GM12878 (cell line): ENCODE results near the gene SPTSSB. TPM values are rescaled to one million over a fixed set of nuclear protein-coding genes. Genes with fewer than 3 reads are reported as not detected.

Experiments
- ATAC-seq: fragments of 200-7000 bp; cut with Tn5 transposase; 3 replicates; pipeline ENCODE4 v1.9.1; 2020; ENCODE audit warnings: mild to moderate bottlenecking, moderate library complexity
- BruUV-seq: library from RNA; stranded (reverse); fragments of 400-500 nt; replicated peaks from 2 replicates; lab custom pipeline; 2021; lab: Mats Ljungman, UMichigan
- CTCF ChIA-PET: fragments of 300-600 bp; sonication (Branson Sonifier 250); formaldehyde crosslinking; extraction: SDS; loops from one replicate; lab custom pipeline; 2021; ENCODE audit warnings: inconsistent platforms; lab: Yijun Ruan, JAX
- POLR2A ChIA-PET: fragments of 350-600 bp; formaldehyde crosslinking; extraction: SDS; loops from one replicate; lab custom pipeline; 2021; ENCODE audit warnings: inconsistent platforms; lab: Charles Lee
- RAD21 ChIA-PET: fragments of 300-600 bp; sonication (Branson Sonifier 250); formaldehyde crosslinking; loops from one replicate; lab custom pipeline; 2023; ENCODE audit warnings: antibody characterized with exemption; ENCODE audit not compliant: unreplicated experiment; lab: Charles Lee
- SMC1A ChIA-PET: fragments of 300-600 bp; sonication (Branson Sonifier 250); formaldehyde crosslinking; loops from one replicate; lab custom pipeline; 2023; ENCODE audit not compliant: unreplicated experiment, uncharacterized antibody; lab: Charles Lee
- DNase-seq: peaks from one replicate; pipeline ENCODE4 v3.0.0-alpha.2; 2011; ENCODE audit warnings: low read depth, low spot score
- FAIRE-seq: peaks from 3 replicates; lab custom pipeline; 2011; peaks lifted over from hg19 to GRCh38; lab: Jason Lieb, UNC
- H2AFZ ChIP-seq: 2 replicates; pipeline ENCODE4 v1.6.0; 2011; ENCODE audit warnings: low read depth, low read length, control low read depth; ENCODE audit not compliant: control insufficient read depth
- H3K27ac ChIP-seq: 2 replicates; pipeline ENCODE4 v1.5.1; 2011; ENCODE audit warnings: control low read depth; ENCODE audit not compliant: control insufficient read depth, insufficient read depth
- H3K27me3 ChIP-seq, 2 experiments: replicated peaks in 1 of 2; 2 replicates each; pipeline versions ENCODE4 v1.6.0 to v1.6.1; 2011; ENCODE audit warnings: low read length in 1 of 2; ENCODE audit not compliant: control insufficient read depth in 2 of 2, insufficient read depth in 2 of 2
- H3K36me3 ChIP-seq, 2 experiments: 2 replicates each; pipeline ENCODE4 v1.5.1; 2011; ENCODE audit warnings: low read length in 1 of 2; ENCODE audit not compliant: control insufficient read depth in 2 of 2, insufficient read depth in 2 of 2
- H3K4me1 ChIP-seq: 2 replicates; pipeline ENCODE4 v1.6.1; 2011; ENCODE audit warnings: mild to moderate bottlenecking, low read length, moderate library complexity, mixed read lengths; ENCODE audit not compliant: control insufficient read depth, insufficient read depth
- H3K4me2 ChIP-seq: 2 replicates; pipeline ENCODE4 v1.6.0; 2011; ENCODE audit warnings: control low read depth; ENCODE audit not compliant: control insufficient read depth, insufficient read depth
- H3K4me3 ChIP-seq: fragments of 200-600 bp; sonication (generic); 2 replicates; pipeline ENCODE4 v1.5.1; 2016
- H3K79me2 ChIP-seq: 2 replicates; pipeline ENCODE4 v1.6.0; 2011; ENCODE audit warnings: low read length; ENCODE audit not compliant: control insufficient read depth, insufficient read depth
- H3K9ac ChIP-seq: 2 replicates; pipeline ENCODE4 v1.8.0; 2011; ENCODE audit warnings: low read length, control low read depth, mixed read lengths; ENCODE audit not compliant: control insufficient read depth, insufficient read depth
- H3K9me3 ChIP-seq: replicated peaks from 3 replicates; pipeline ENCODE4 v1.5.1; 2011; ENCODE audit warnings: mild to moderate bottlenecking, low read length; ENCODE audit not compliant: control insufficient read depth, insufficient read depth
- H4K20me1 ChIP-seq: 2 replicates; pipeline ENCODE4 v1.6.0; 2011; ENCODE audit not compliant: control insufficient read depth, insufficient read depth
- ASH2L ChIP-seq: fragments of 300-600, 200-600 bp; sonication (generic); IDR thresholded peaks from 2 replicates; pipeline ENCODE4 v1.6.1; 2017; ENCODE audit warnings: low read depth, mild to moderate bottlenecking, borderline replicate concordance
- ATF3 ChIP-seq: IDR thresholded peaks from 2 replicates; pipeline ENCODE4 v1.6.1; 2011; ENCODE audit warnings: low read depth, mild to moderate bottlenecking, low read length, moderate library complexity, borderline replicate concordance; ENCODE audit errors: extremely low read depth
- ATF7 ChIP-seq: fragments of 450-650 bp; IDR thresholded peaks from 2 replicates; pipeline ENCODE4 v1.6.1; 2016; ENCODE audit warnings: low read depth, mild to moderate bottlenecking
- E2F4 ChIP-seq: IDR thresholded peaks from 2 replicates; pipeline ENCODE4 v1.6.1; 2012; ENCODE audit warnings: low read depth, low read length, improper control_type of control experiment
- GATAD2B ChIP-seq: fragments of 450-650 bp; conservative IDR thresholded peaks from 2 replicates; pipeline ENCODE4 v1.6.1; 2017; ENCODE audit warnings: low read depth, mild to moderate bottlenecking, moderate library complexity
- KAT2A ChIP-seq: conservative IDR thresholded peaks from 2 replicates; pipeline ENCODE4 v1.6.1; 2011; ENCODE audit warnings: low read depth, low read length; ENCODE audit not compliant: control insufficient read depth
- MAX ChIP-seq: IDR thresholded peaks from 2 replicates; pipeline ENCODE4 v1.6.1; 2012; ENCODE audit warnings: low read depth, low read length, improper control_type of control experiment
- MEF2B ChIP-seq: fragments of 450-650 bp; IDR thresholded peaks from 2 replicates; pipeline ENCODE4 v1.6.1; 2018; ENCODE audit warnings: mild to moderate bottlenecking, moderate library complexity; ENCODE audit not compliant: partially characterized antibody, poor library complexity, severe bottlenecking
- NFYA ChIP-seq: IDR thresholded peaks from 2 replicates; pipeline ENCODE4 v1.6.1; 2011; ENCODE audit warnings: low read depth, mild to moderate bottlenecking, low read length, improper control_type of control experiment, borderline replicate concordance
- NFYB ChIP-seq: IDR thresholded peaks from 2 replicates; pipeline ENCODE4 v1.6.1; 2011; ENCODE audit warnings: low read depth, mild to moderate bottlenecking, low read length, improper control_type of control experiment, moderate library complexity; ENCODE audit not compliant: insufficient read depth
- RELA ChIP-seq: fragments of 450-650 bp; IDR thresholded peaks from 2 replicates; pipeline ENCODE4 v1.8.0; 2014; ENCODE audit warnings: borderline replicate concordance; ENCODE audit not compliant: partially characterized antibody
- SREBF1 ChIP-seq: IDR thresholded peaks from 2 replicates; pipeline ENCODE4 v1.6.1; 2012; ENCODE audit warnings: mild to moderate bottlenecking, low read length
- ZBED1 ChIP-seq: IDR thresholded peaks from 2 replicates; pipeline ENCODE4 v1.6.1; 2016; ENCODE audit warnings: borderline replicate concordance
- WGBS: methylation state at CpG from one replicate; pipeline ENCODE4 v1.1.6; 2016; ENCODE audit warnings: low lambda C conversion rate; ENCODE audit not compliant: insufficient replicate concordance, insufficient coverage; ENCODE audit errors: missing lambda C conversion rate; 5-methylcytosine and 5-hydroxymethylcytosine counted together
- in situ Hi-C: fragments of 300-500 bp; cut with MboI; formaldehyde crosslinking; loops from 9 replicates; pipeline ENCODE4 v1.14.3; 2018; ENCODE audit warnings: mixed read lengths
- intact Hi-C: fragments of 100-400 bp; cut with micrococcal nuclease; formaldehyde crosslinking; loops from one replicate; pipeline ENCODE4 v1.14.2; 2022; ENCODE audit not compliant: unreplicated experiment
- polyA plus RNA-seq, 11 experiments: library from polyadenylated mRNA; depleted of rRNA in 4 of 11; unstranded in 6 of 11; stranded (reverse) in 5 of 11; fragments of >200 nt; fragmentation: Nextera tagmentation in 4 of 11; fragmentation: Illumina TruSeq in 1 of 11; extraction: Ambion mirVana in 4 of 11; extraction: Trizol in 1 of 11; gene quantifications; 1 replicate in 1 of 11; 2 replicates in 10 of 11; pipeline versions ENCODE4 v1.2.1 to v1.2.3, GENCODE V29; 2011 to 2016; ENCODE audit warnings: inconsistent platforms in 2 of 11, missing spikeins in 2 of 11, low read depth in 1 of 11
- total RNA-seq, 4 experiments: library from RNA; depleted of rRNA in 3 of 4; stranded (reverse); fragments of >200 nt in 3 of 4; fragmentation: Illumina TruSeq in 1 of 4; extraction: Trizol in 1 of 4; gene quantifications; 2 replicates each; pipeline versions ENCODE4 v1.2.1 to v1.2.3, GENCODE V29; 2013 to 2021

SPTSSB gene
- total and polyA plus RNA-seq, 10 of the 15 experiments (the other 5 are each of a cell fraction or from before 2014, with no cell fraction given): 0.19 to 30.6 (median 0.91) TPM

GRCh38 chr3:161343986-161344385 is 27.3 kb downstream of the SPTSSB start:
- CTCF ChIA-PET: interaction anchor here (1.9 kb wide), 1 partner anchor 65 kb away, joined by 5 read pairs; no protein-coding TSS in a partner anchor
- WGBS: 40% methylated on average over 1 of the region's 1 CpG
- intact Hi-C loops: no loop called here

GRCh38 chr3:161343540-161343939 is 27.8 kb downstream of the SPTSSB start:
- in situ Hi-C loops (no loop called here), intact Hi-C loops (no loop called here)
- H3K79me2 ChIP-seq: no peaks in the 10 kb centered on the region
- no peak for ATAC-seq
- H3K4me1 ChIP-seq: no peaks in the 10 kb centered on the region
- WGBS: 85% methylated on average over 3 of the region's 3 CpGs
- H3K27ac ChIP-seq: no peak overlapping the region
- no peak for FAIRE-seq
- no peaks in the 10 kb centered on the region; the same call in 2 of the 3 replicates for H3K9me3 ChIP-seq
- no peak overlapping the region for H3K4me3 ChIP-seq
- H3K27me3 ChIP-seq: no peaks in the 10 kb centered on the region
- H3K4me2 ChIP-seq: no peak overlapping the region
- CTCF ChIA-PET: interaction anchor here (0.9 to 1.9 kb wide), 2 partner anchors 65 to 68 kb away, joined by 3 to 5 read pairs; no protein-coding TSS in a partner anchor
- RAD21 ChIA-PET: no interaction called here
- no TSS peak for BruUV-seq
- SMC1A ChIA-PET: interaction anchor here (0.8 to 1.2 kb wide), 2 partner anchors 9 to 65 kb away, joined by 3 read pairs; no protein-coding TSS in a partner anchor
- no peaks in the 10 kb centered on the region for H3K36me3 ChIP-seq
- DNase-seq: no peak
- H2AFZ ChIP-seq: no peak overlapping the region
- H4K20me1 ChIP-seq: no peaks in the 10 kb centered on the region
- no peak overlapping the region for H3K9ac ChIP-seq
- POLR2A ChIA-PET: interaction anchor here (0.8 kb wide), 1 partner anchor 19 kb away, joined by 3 read pairs; no protein-coding TSS in a partner anchor
- TF ChIP-seq RELA (no peak), KAT2A (no peak), ATF3 (no peak), ASH2L (no peak), ZBED1 (no peak), ATF7 (no peak), E2F4 (no peak), MEF2B (no peak), NFYA (no peak), MAX (no peak)

More at GRCh38 chr3:161343986-161344385, 27.3 kb downstream of the SPTSSB start:
- ATAC-seq: no peak
- Histone ChIP-seq H3K27ac (no peak overlapping the region), H3K36me3 (no peaks in the 10 kb centered on the region), H2AFZ (no peak overlapping the region), H3K4me3 (no peak overlapping the region), H3K9ac (no peak overlapping the region), H3K4me2 (no peak overlapping the region), H4K20me1 (no peaks in the 10 kb centered on the region), H3K9me3 (no peaks in the 10 kb centered on the region), H3K4me1 (no peaks in the 10 kb centered on the region), H3K79me2 (no peaks in the 10 kb centered on the region), H3K27me3 (no peaks in the 10 kb centered on the region)
- no peak for TF ChIP-seq SREBF1
- TF ChIP-seq NFYB: no peak
- no peak for TF ChIP-seq GATAD2B
- no TSS peak for BruUV-seq
- SMC1A ChIA-PET: interaction anchor here (0.8 kb wide), 1 partner anchor 65 kb away, joined by 3 read pairs; no protein-coding TSS in a partner anchor
- DNase-seq: no peak
- in situ Hi-C loops: no loop called here
- FAIRE-seq: no peak
- POLR2A ChIA-PET: interaction anchor here (0.8 kb wide), 1 partner anchor 19 kb away, joined by 3 read pairs; no protein-coding TSS in a partner anchor
- RAD21 ChIA-PET: interaction anchor here (1.7 kb wide), 1 partner anchor 66 kb away, joined by 3 read pairs; no protein-coding TSS in a partner anchor
